ENCODE results near the gene KRTAP6-3. TPM values are rescaled to one million over a fixed set of nuclear protein-coding genes. Genes with fewer than 3 reads are reported as not detected.

Gene KRTAP6-3
- total RNA-seq, 2 donors from 2014 or later: not detected

DNA sequence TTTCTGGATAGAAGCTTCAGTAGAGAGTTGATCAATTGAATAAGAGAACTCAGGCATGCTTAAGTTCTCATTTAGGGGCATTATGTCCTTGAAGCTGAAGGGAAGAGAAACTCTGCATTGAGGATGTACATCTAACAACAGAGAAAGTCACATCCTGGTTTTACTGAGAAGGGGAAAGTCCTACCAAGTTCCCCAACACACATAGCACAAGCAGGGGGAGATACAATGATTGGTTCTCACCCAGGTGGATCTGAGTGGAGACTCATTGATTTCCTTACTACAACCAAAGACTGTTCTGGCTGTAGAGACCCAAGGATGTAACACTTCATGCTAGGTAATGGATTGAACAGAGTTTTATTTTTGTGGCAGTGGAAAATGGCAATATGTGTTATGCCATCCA, 23.0 kb downstream of the KRTAP6-3 start:
- H3K9me3 ChIP-seq (ENCODE audit: control insufficient read depth, low read length): no peaks in the 10 kb centered on the region
- H3K36me3 Mint-ChIP-seq (ENCODE audit: low read depth): no peaks in the 10 kb centered on the region
- H3K36me3 ChIP-seq (ENCODE audit: control insufficient read depth, insufficient read depth, low read length): no peaks in the 10 kb centered on the region
- no peaks in the 10 kb centered on the region for H3K4me1 Mint-ChIP-seq
- H3K9ac ChIP-seq (ENCODE audit: extremely low read depth, low read length, poor library complexity, severe bottlenecking): no peak overlapping the region
- H3K4me3 Mint-ChIP-seq: no peak overlapping the region
- H3K9me3 Mint-ChIP-seq: peaks cover 37% of the 10 kb centered on the region
- TF ChIP-seq, protein P1, sequence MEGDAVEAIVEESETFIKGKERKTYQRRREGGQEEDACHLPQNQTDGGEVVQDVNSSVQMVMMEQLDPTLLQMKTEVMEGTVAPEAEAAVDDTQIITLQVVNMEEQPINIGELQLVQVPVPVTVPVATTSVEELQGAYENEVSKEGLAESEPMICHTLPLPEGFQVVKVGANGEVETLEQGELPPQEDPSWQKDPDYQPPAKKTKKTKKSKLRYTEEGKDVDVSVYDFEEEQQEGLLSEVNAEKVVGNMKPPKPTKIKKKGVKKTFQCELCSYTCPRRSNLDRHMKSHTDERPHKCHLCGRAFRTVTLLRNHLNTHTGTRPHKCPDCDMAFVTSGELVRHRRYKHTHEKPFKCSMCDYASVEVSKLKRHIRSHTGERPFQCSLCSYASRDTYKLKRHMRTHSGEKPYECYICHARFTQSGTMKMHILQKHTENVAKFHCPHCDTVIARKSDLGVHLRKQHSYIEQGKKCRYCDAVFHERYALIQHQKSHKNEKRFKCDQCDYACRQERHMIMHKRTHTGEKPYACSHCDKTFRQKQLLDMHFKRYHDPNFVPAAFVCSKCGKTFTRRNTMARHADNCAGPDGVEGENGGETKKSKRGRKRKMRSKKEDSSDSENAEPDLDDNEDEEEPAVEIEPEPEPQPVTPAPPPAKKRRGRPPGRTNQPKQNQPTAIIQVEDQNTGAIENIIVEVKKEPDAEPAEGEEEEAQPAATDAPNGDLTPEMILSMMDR (conservative IDR thresholded peaks at IDR 0.05): no peak
- no peaks in the 10 kb centered on the region for H3K27me3 Mint-ChIP-seq (ENCODE audit: insufficient read depth)
- H3K27me3 ChIP-seq (ENCODE audit: control insufficient read depth, insufficient read depth, low read length, poor library complexity, severe bottlenecking): no peaks in the 10 kb centered on the region
- no peaks in the 10 kb centered on the region for H3K4me1 ChIP-seq (ENCODE audit: control insufficient read depth, insufficient read depth, low read length)
- DNase-seq: no peak
- no peak overlapping the region for H3K27ac Mint-ChIP-seq
- H3K27ac ChIP-seq (ENCODE audit: low read depth, low read length): no peak overlapping the region
- H3K4me3 ChIP-seq (ENCODE audit: low read length): no peak overlapping the region

DNA sequence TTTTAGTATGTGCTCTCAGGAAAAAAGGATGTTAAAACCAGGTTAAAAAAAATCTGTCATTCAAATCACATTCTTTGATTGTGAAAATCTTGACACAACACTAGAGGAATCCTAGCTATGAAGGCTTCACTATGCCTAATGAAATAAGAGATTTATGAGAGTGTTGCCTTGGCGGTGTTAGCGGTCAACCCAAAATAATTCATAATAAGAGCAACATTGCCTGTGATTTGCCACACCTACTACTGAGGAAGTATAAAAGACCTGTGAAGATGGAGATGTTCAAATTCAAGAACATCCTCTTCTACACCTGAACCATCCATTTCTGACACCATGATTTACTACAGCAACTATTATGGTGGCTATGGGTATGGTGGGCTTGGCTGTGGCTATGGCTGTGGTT, 23.9 kb downstream of the KRTAP6-3 start, which contains the start of gene KRTAP20-1:
KRTAP20-1 (plus strand) TSS at position 301 of the 400 bp plus-strand sequence; CDS start at position 331, 30 bp downstream.
- TF ChIP-seq, protein P1 (conservative IDR thresholded peaks at IDR 0.05): no peak
- Histone ChIP-seq H3K9me3 (ENCODE audit: control insufficient read depth, low read length) (no peaks in the 10 kb centered on the region), H3K4me1 (ENCODE audit: control insufficient read depth, insufficient read depth, low read length) (no peaks in the 10 kb centered on the region), H3K36me3 (ENCODE audit: control insufficient read depth, insufficient read depth, low read length) (no peaks in the 10 kb centered on the region), H3K4me3 (ENCODE audit: low read length) (no peak within 1 kb of the TSS), H3K9ac (ENCODE audit: extremely low read depth, low read length, poor library complexity, severe bottlenecking) (no peak within 1 kb of the TSS), H3K27me3 (ENCODE audit: control insufficient read depth, insufficient read depth, low read length, poor library complexity, severe bottlenecking) (no peaks in the 10 kb centered on the region), H3K27ac (ENCODE audit: low read depth, low read length) (no peak within 1 kb of the TSS)
- Mint-ChIP-seq H3K27ac (no peak within 1 kb of the TSS), H3K4me1 (no peaks in the 10 kb centered on the region), H3K9me3 (peaks cover 32% of the 10 kb centered on the region), H3K4me3 (no peak within 1 kb of the TSS), H3K27me3 (ENCODE audit: insufficient read depth) (no peaks in the 10 kb centered on the region), H3K36me3 (ENCODE audit: low read depth) (no peaks in the 10 kb centered on the region)
- WGBS, 2 experiments (ENCODE audit: insufficient coverage in 1 of 2, insufficient read length in 1 of 2): 100% methylated on average over 1 of the region's 2 CpGs; no CpG with 5 or more reads in 1 of the 2 experiments
- no peak for DNase-seq

DNA sequence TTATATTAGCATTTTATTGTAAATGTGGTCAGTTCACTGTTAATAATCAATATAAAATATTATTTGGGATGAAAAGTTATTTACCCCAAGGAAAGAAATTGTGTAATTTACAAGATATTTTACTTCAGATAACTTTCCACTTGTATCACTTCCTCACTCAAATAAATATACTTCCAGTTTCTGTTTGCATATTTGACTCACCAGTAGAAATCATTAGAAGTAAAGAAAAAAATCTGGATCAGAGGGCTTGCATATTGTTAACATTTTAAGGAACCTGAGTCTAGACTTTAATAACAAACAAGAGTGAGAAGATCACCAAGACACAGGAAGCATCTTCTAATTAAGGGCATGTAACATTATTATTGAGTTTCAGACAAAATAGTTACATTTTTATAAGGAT, 27.8 kb downstream of the KRTAP6-3 start:
- H3K36me3 Mint-ChIP-seq (ENCODE audit: low read depth): no peaks in the 10 kb centered on the region
- H3K9me3 Mint-ChIP-seq: peaks cover 36% of the 10 kb centered on the region
- no peaks in the 10 kb centered on the region for H3K27me3 Mint-ChIP-seq (ENCODE audit: insufficient read depth)

More for the DNA sequence above, 27.8 kb downstream of the KRTAP6-3 start:
- no peak overlapping the region for H3K27ac ChIP-seq (ENCODE audit: low read depth, low read length)
- TF ChIP-seq, protein P1 (conservative IDR thresholded peaks at IDR 0.05): no peak
- H3K4me3 ChIP-seq (ENCODE audit: low read length): no peak overlapping the region
- no peak overlapping the region for H3K4me3 Mint-ChIP-seq
- H3K9me3 ChIP-seq (ENCODE audit: control insufficient read depth, low read length): no peaks in the 10 kb centered on the region
- H3K36me3 ChIP-seq (ENCODE audit: control insufficient read depth, insufficient read depth, low read length): no peaks in the 10 kb centered on the region
- no peaks in the 10 kb centered on the region for H3K4me1 ChIP-seq (ENCODE audit: control insufficient read depth, insufficient read depth, low read length)
- no peaks in the 10 kb centered on the region for H3K27me3 ChIP-seq (ENCODE audit: control insufficient read depth, insufficient read depth, low read length, poor library complexity, severe bottlenecking)
- no peak overlapping the region for H3K27ac Mint-ChIP-seq
- no peak for DNase-seq
- H3K9ac ChIP-seq (ENCODE audit: extremely low read depth, low read length, poor library complexity, severe bottlenecking): no peak overlapping the region
- no peaks in the 10 kb centered on the region for H3K4me1 Mint-ChIP-seq
